GM21381 (cell line): Measurements from ENCODE around the gene KCNJ11.

Experiments used
- ATAC-seq: cut with Tn5 transposase; IDR thresholded peaks from one replicate; pipeline ENCODE4 v1.9.1; 2021; ENCODE audit warnings: mild to moderate bottlenecking, moderate library complexity; ENCODE audit not compliant: unreplicated experiment

Gene KCNJ11

DNA sequence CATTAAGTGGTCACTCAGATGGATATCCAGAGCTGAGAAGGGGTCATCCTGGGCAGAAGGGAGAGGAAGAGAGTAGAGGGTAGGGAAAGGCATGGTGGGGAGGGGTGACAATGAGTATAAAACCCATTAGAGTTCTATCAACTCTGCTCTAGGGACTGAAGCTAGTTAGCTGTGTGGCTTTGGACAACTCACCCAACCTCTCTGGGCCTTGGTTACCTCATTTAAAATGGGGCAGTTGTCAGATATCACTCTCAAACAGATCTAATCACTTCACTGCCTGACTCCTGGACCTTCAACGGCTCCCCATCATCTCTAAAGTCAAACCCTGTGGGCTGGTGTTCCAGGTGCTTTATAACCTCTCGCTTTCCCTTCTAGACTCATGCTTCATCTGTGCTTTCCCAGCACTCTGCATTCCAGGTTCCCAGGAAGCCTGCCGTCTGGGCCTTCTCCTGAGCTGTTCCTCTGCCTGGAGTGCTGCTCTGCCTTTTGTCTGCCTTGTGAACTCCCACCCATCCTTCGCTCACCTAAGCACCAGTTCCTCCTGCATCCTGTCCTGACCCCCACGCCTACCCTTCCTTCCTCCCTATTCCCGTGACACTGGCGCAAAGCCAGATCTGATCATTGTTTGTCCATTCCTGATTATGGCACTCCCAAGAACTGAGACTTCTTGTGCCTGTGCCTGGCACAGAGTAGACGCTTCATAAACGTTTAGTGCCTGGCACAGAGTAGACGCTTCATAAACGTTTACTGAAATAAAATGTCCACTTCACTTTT, 22.3 kb upstream of the KCNJ11 start:
- ATAC-seq: no peak

DNA sequence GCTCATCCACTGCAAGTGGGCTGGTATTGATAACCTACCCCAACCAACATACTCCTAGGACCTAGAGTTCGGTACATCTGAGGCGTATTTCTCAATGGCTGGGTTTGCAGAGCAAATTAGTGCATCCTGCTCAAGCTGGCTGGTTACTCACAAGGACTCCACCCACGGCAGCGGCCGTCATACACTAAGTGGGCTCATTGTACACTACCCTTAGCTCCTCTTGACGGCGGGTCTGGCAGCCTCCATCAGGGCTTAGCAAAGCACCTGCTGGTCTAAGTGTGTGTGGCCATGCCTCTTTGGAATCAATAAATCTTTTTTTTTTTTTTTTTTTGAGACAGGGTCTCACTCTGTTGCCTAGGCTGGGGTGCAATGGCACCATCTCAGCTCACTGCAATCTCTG, 20.2 kb upstream of the KCNJ11 start:
- ATAC-seq: no peak

DNA sequence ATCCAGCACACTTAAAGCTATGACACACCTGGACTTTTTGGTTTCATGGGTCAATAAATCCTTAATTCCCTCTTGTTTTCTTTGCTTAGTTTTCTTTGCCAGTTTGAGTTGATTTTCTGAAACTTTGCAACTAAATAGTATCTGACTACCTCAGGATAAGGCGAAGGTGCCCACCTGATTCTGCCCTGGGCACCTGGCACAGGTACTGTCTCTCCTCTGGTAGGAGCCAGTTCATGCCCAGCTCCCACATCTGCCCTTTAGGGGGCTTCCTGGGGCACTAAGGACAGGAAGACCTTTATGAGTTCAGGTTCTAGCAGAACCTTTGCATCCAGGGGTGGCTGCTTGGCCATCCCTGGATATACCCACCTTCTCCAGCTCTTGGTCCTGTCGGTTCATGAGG, 19.6 kb upstream of the KCNJ11 start:
- no peak for ATAC-seq

DNA sequence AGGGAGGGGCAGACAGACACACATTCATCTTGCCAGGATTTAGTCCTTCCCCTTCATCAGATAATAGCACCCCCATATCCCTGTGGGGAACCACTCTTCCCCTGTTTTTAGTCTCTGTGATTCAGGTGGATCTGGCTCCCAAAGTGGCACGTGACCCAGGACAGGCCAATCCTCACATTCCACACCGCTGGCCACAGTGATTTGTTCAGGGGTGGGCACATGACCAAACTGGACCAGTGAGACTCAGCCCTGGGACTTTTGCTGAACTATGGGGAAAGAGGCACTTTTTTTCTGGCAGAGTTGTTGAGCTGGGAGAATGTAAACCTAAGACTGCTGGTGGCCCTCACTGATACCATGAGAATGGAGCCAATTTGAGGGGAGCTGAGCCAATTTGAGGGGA, 19.1 kb upstream of the KCNJ11 start:
- no peak for ATAC-seq

DNA sequence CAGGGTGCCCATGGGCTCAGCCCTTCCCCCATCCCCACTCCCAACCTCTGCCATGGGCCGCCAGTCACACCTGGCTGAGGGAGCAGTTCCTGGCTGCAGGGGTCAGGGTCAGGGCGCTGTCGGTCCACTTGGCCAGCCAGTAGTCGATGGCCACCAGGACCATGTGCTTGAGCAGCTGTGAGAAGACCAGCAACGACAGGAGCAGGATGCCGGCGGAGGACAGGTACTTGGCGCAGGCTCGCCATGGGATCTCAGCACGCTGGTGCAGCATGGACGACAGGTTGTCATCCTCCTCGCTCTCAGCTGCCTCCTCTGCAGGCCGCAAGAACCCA, 18.3 kb upstream of the KCNJ11 start:
- ATAC-seq: no peak

DNA sequence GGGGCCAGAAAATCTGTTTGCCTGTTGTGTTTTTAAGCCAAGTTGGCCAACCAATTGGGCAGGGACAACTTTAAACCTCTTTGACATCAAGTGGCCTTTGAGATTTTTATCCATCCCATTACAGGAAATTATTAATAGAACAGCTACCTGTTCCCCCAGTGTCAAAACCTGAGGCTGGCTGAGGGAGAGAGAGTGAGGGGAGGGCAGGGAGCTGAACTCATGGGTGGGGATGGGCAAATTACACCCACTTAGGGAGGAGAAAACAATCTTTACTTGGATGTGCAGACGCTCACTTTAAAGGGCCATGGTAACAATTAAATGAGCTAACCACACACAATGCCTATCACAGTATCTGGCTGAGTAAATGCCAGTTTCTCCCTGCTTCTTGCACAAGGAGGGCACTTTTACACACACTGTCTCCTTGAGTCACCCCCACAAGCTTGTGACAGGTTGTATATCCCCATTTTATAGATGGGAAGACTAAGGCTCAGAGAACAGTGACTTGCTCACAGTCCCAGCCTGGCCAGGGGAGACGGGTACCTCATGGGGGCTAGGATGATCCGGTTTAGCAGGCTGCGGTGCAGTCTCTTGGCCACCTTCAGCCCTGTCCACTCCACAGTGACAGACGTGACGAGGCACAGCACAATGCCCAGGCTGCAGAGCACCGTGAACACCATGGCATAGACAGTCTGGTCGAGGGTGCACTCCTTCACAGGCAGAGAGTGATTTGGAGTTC, 17.8 kb upstream of the KCNJ11 start:
- no peak for ATAC-seq

DNA sequence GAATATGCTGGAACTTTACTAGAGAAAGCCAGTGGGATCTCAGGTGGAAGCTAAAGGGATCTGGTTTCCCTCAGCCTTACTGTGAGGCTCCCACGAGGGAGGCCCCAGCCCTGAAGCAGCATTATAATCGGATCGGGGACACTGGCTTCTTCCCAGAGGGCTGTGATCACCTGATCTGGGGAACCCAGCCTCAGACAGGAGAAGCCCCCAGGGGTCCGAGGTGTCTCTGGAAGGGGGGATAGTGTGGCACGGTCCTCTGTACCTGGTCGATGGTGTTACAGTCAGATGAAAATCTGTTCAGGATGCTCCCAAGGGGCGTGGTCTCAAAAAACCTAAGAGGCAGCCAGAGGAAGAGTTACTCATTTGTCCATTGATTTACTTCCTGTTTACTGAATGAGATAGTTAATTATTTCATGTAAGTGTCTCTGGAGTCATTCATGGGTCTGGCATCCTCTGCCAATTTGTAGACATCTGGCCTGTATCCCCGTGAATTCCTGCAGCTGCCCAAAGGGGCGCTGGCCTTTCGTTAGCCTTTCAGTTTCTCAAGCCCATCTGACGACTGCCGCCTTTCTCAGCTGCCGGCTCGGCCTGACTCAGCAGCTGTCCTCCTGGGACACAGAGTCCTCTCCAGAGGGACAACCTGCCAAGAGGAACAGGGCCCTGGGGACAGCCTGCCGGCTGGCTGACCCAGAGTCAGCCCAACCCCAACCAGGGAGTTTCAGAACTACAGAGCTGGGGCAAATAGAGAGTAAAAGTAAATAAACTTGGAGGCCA, 17.0 kb upstream of the KCNJ11 start:
- no peak for ATAC-seq

DNA sequence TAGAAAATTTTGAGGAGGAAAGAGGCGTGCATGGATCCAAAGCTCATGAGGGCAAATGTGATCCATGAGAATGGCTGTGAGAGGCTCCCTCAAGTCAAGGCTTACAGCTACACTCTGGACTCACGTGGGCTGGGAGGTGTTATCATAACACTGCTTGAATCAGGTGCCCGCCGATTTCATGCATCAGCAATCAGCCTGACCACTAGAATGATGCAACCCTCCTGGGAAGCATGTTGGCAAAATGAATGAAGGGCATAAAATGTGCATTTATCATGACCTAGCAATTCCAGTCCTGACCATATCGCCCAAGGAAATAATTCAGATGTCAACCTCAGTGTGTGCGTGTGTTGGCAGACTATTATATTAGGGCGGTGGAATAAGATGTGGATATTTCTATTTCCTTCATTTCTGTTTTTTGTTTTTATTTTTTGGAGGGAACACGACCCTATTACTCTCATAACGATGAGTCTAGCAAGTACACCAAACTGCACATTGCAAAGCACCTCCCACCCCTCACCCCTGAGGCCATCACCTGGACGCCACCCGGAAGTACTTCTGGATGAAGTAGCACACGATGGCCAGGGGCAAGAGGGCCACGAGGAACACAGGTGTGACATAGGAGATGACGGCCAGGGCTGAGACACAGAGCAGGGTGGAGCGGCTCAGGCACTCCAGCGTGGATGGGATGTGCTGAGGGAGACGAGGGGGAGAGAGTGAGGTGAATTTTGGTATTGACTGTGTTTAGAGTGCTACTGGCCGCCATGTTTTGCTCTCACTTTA, 15.7 kb upstream of the KCNJ11 start:
- ATAC-seq: no peak

DNA sequence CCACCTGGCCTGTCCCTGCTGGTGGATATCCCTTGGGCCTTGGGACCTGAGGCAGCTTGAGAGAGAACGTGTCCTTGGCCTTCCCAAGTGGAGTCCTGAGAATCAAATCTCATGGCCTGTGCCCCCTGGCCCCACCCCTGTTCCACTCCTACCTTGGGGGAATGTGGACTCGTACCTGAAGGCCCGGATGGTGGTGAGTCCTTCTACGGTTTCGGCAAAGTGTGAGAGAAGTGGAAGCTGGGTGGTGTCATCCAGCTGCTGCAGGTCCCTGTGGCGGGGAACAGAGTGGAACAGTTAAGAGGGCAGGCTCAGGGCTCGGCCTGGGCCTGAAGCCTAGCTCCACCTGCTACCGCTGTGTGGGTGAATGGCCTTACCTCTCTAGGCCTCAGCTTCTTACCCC, 14.0 kb upstream of the KCNJ11 start:
- ATAC-seq: no peak

DNA sequence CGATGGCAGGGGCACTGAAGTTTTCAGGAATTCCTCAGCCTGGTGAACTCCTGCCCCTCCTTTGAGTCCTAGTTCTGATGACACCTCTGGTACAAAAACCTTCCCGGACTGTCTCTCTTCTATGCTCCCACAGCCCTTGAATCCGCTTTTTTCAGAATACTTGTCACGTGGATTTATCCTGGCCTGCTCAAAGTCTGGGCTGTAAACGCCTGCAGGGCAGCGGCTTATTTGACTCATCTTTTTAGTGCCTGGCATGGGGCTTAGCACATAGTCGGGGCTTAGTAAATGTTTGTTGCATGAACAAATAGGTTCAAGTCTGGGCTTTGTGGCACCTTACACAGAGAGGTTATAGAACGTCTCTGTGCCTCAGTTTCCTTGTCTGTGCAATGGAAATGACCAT, 13.4 kb upstream of the KCNJ11 start:
- ATAC-seq: no peak

DNA sequence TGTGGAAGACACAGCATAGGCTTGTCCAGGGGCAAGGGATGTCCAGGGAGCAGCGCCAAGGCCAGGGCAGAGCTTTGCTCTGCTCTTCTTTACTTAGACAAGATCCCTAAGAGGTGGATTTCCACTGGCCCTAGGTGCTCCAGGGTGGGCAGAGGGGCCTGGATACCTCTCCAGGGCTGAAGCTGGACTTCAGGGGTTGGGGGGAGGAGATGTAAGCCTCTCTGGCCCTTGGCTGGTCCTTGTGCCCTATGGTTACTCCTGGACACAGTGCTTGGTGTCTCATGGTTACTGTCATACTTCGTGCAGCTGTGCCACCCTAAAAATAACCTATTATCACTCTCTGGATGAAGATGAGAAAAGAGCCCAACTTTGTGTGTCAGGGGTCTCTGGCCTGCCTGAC, 12.9 kb upstream of the KCNJ11 start:
- no peak for ATAC-seq

DNA sequence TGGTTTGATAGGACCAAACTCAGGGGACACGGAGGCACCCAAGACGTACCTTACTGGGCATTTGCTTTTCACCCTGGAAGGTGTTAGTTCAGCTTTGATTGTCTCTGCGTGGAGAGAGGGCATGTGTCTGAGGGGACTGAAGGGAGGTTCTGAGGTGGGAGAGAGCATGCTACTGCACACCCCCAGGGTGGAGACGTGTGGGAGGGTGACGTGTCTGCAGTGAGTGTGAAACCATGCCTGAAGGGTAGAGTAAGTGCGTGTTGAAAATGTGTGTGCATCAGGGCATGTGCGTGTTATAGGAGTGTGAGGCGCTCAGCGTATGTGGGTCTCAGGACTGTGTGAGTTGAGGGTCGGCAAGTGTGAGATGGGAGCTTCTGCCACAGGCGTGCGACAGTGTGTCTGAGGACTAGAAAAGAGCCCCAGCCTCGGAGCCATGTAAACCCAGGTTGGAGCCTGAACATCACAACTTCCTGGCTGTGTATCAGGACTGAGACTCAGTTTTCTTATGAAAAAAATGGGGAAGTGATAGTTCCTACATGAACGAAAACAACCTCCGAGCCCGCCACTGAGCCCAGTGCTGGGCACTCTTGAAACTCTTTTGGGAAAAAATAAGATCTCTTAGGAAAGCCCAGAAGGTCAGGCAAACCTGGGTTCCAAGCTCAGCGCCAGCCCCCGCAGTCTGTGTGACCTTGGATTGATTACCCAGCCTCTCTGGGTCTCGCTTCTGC, 11.8 kb upstream of the KCNJ11 start:
- no peak for ATAC-seq

DNA sequence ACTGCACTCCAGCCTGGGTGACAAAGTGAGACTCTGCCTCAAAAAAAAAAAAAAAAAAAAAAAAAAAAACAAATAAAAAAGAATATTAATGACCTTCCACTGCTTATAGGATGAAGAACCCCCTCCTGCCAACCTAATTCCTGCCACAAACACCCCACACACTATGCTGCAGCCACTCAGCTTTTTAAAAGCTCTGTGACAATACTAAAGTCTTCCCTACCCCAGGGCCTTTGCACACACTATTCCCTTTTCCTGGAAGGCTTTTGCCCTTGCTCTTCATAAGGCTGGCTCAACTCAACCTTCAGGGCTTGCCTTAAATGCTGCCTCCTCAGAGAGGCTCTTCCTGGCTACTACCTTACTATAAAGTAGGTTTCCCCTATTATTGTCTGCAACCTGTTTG, 10.8 kb upstream of the KCNJ11 start:
- ATAC-seq: no peak

DNA sequence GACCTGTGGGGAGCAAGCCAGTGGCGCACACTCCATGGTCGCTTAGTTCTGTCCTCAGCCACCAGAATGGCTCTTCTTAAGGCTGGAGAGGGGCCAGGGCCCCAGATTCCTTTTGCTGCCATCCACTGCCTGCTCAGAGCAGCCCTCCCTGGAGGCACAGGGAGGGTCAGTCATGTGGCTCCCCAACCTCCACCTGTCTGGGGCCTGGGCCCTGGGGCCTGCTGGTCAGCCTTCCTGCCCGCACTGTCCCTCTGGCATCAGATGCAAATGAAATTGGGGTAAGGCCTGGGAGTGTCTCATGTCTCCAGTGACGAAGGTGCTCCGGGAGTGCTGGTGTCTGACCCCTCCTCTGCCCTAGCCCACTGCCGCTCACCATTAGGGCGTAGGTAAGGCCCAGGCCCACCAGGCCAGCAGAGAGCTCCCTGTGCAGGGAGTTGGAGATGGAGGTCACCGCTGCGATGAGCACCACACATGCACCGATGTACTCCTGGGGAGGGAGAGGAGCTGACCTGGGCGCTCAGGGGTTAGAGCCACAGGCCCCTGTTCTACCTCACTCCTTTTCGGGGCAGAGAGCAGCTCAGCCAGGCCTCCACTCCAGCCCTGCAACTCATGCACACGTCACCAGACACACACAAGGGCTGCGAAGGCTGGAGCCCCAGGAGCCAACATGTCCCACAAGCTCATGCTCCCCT, 9.0 kb upstream of the KCNJ11 start:
- ATAC-seq: no peak

DNA sequence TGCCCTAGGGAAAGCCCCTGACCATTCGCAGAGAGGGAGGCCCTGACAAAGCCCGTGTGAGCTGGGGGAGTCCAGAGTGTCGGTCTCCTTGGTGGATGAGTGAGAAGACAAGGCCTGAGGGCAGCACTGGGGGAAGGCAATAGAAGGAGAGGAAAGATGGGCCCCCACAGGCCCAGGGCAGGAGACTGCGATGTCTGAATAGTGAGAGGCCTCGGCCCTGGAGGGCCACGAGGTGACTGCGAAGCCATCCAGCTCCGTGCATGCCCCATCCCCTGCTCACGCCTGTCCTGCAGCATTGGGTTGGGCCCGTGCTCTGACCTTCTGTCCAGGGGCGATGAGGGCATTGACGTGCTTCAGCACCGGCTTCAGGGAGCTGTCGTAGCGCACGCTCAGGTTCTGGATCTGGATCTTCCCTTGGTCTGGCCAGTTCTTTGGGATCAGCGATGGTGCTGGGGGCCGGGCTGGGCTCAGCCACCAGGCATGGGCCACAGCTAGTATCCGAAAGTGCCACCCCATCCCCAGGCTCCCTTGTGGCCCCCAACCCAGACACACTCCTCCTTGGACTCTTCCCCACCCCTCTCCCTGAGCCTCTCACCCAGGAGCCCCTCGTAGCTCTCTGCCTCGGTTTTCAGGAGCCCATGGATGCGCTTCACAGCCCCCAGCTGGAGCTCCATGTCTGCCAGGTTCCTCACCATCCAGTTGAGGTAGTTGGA, 8.3 kb upstream of the KCNJ11 start:
- ATAC-seq: no peak

DNA sequence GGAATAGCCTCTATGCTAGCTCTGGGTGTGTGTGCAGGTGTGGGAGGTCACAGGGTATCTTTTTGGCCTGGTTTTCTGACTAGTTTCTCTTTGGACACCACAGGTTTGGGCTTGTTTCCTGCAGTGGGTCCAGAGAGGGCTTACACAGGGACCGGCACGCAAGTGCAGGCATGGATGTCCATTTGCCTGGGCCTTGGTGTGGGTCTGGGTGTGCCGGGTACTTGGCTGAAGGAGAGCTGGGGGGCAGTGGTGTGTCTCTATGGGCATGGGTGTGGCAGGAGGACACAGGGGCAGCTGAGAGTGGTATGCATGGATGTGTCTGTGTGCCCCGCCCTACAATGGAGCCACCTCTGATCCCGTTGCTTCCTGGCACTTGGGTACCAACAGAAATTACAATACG, 7.5 kb upstream of the KCNJ11 start:
- no peak for ATAC-seq

DNA sequence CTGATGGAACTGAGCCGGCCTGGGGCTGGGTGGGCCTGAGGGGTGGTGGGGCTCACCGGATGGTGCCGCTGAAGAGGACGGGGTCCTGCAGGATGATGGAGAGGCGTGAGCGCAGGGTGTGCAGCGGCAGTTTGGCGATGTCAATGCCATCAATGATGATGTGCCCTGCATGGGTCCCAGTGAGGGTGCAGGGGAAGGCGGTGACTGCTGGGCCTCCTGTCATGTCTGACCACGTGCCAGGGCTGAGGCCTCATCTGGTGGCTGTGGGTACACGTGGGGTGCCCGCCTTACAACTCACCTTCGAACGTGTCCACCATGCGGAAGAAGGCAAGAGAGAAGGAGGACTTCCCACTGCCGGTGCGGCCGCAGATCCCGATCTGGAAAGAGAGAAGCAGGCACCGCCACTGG, 7.1 kb upstream of the KCNJ11 start:
- no peak for ATAC-seq

DNA sequence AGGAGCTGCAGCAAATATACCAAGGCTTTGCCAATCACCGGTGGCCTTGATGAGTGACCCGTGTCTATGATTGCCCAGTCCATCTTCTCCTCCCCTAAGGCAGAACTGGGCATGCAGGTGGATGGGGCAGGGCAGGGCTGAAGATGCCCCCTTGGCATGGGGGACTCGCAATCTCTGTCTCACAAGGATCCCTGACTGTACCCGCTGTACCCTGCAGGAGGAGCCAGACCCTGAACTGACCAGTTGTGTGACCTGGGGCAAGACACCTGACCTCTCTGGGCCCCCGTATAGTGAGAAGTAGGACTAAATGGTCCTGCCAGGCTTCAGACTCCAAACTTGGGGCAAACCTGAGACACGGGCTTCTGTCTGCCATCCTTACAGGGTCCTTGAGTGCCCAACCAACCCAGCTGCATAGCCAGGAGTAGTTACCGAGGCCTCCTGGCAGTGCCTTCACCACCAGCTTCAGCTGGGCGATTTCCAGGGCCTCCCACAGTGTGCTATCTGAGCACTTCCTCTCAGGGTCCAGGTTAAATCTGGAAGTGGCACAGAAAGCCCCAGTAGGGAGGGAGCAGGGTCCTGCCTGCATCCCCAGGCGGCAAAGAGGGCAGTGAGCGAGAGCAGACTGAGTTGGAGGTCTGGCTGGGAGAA, 6.4 kb upstream of the KCNJ11 start:
- ATAC-seq: no peak

DNA sequence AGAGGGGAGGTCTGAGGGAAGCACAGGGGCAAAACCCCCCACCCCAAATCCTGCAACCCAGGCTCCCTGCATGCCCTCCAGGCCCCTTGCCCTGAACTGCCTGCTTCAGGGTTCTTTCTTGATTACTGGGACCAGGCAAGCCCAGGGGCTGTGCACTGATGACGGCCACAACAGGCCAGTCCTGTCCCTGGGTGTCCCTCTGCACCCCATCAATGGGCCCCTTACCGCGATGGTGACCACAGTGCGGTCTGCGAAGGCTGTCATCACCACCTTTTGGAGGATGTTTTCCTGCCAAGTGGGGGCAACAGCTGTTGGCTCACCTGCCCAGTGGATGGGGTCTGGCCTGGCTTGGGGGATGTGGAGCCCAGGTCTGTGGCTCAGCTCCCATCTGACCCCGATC, 5.0 kb upstream of the KCNJ11 start:
- no peak for ATAC-seq
